Measurements from ENCODE around the gene MACC1.

Gene MACC1

DNA sequence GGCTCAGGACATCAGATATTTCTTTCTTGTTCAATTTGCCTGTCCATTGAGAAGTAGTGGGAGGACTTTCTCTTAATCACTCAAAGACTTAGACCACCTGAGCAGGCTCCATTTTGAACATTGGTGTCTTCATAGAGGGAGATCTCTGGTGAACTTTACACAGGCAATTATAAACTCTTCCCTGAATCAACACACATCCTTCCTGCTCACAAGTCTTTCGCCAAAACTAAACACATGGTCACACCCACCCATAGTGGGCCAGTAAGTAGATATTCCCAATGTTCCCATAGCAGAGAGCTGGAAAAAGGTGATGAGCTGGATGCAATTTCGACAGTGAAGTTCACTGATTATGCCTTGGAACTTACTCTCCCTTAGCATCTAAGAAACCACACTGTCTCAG, 8.2 kb upstream of the MACC1 start:
- DNase-seq (ENCODE audit: low read depth): no peak
- TF ChIP-seq, protein P1, sequence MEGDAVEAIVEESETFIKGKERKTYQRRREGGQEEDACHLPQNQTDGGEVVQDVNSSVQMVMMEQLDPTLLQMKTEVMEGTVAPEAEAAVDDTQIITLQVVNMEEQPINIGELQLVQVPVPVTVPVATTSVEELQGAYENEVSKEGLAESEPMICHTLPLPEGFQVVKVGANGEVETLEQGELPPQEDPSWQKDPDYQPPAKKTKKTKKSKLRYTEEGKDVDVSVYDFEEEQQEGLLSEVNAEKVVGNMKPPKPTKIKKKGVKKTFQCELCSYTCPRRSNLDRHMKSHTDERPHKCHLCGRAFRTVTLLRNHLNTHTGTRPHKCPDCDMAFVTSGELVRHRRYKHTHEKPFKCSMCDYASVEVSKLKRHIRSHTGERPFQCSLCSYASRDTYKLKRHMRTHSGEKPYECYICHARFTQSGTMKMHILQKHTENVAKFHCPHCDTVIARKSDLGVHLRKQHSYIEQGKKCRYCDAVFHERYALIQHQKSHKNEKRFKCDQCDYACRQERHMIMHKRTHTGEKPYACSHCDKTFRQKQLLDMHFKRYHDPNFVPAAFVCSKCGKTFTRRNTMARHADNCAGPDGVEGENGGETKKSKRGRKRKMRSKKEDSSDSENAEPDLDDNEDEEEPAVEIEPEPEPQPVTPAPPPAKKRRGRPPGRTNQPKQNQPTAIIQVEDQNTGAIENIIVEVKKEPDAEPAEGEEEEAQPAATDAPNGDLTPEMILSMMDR (conservative IDR thresholded peaks at IDR 0.05; ENCODE audit: control insufficient read depth, insufficient read depth, low read depth, low read length): no peak
- H3K4me3 ChIP-seq (ENCODE audit: control insufficient read depth, low read depth, low read length): no peak overlapping the region

DNA sequence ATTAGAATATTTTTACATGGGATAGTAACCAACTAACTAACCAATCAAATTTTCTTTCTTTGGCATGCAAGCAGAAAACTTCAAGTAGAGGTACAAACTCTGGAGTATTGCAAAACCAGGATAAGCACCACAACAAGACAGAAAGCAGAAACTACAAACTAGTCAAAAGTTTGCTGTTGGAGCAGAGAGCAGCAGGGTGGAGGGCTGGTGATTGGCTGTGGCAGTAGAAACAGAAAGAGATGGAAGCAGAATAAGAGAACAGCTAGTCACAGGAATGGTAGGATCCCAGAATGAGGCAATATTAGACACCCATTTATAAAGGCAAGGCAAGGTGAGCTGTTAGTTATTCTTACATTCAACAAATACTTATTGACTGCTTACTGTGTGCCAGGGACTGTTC, 6.8 kb upstream of the MACC1 start:
- TF ChIP-seq, protein P1 (conservative IDR thresholded peaks at IDR 0.05; ENCODE audit: control insufficient read depth, insufficient read depth, low read depth, low read length): no peak
- peak; percentile 22 for DNase-seq (ENCODE audit: low read depth)
- no peak overlapping the region for H3K4me3 ChIP-seq (ENCODE audit: control insufficient read depth, low read depth, low read length)

DNA sequence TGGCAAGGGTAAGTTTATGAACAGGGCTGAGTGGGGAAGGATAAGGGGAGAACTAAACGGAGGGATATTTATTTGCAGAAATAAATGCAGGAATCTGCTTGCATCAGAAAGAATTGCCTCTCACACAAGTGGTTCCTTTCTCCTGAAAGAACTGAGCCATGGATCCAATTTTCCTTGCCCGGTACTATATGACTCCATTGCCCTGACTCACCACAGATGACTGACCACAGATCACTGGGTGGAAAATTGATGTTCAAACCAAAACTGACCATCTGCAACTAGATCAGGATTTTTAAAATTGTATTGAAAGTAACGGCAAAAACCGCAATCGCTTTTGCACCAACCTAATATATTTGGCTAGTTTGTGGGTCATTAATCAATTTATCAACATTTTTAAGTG, 6.2 kb upstream of the MACC1 start:
- DNase-seq (ENCODE audit: low read depth): peak; percentile 82
- TF ChIP-seq, protein P1 (conservative IDR thresholded peaks at IDR 0.05; ENCODE audit: control insufficient read depth, insufficient read depth, low read depth, low read length): no peak
- H3K4me3 ChIP-seq (ENCODE audit: control insufficient read depth, low read depth, low read length): no peak overlapping the region

DNA sequence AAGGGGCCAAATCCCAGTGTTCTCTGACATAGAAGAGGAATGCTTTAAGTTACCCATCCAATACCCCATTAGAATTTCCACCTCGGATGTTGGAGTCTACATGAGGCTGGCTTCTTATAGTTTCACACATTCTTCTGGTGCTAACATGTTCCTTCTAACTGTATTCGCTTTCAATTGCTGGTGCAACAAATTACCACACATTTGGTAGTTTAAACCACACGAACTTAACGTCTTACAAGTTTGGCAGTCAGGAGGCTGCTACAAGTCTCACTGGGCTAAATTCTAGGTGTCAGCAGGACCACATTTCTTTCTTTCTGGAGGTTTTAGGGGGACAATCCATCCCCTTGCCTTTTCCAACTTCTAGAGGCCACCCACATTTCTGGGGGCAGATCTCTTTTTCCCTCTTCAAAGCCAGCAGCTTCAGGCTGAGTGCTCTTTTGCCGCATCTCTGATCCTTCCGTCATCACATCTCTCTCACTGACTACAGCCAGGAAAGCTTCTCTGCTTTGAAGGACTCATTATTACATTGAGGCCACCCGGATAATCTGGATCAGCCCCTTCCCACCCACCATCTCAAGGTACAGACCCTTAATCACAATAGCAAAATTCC, 5.1 kb upstream of the MACC1 start:
- DNase-seq (ENCODE audit: low read depth): no peak
- H3K4me3 ChIP-seq (ENCODE audit: control insufficient read depth, low read depth, low read length): no peak overlapping the region
- TF ChIP-seq, protein P1 (conservative IDR thresholded peaks at IDR 0.05; ENCODE audit: control insufficient read depth, insufficient read depth, low read depth, low read length): no peak

DNA sequence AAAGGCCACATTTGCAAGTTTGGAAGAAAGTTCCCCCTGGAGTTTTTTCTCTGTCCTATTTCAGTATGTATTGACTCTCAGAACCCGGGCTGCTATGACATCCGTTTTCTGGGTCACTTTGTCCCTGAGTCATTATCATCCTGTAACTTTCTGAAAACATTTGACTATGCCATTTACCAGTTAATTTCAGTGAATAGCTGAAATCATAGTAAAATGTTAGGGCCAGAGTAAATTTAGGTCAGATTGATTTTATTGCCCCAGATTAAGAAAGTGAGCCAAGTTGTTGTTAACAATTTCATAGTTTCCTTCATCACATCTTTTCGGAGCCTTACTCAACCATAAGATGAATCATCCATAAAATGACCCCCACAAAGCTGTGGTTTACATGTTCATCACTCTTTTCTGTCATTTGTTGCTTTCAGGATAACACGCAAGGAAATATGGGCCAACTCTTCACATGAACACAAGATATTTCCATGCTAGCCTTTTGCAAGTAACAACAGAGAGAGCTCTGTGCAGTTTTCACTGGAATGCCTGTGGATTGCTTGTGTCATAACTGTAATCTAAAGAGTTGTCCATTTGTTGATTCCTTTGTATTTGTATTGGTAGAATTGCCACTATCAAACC, 3.9 kb upstream of the MACC1 start:
- DNase-seq (ENCODE audit: low read depth): peak; percentile 96
- TF ChIP-seq, protein P1 (conservative IDR thresholded peaks at IDR 0.05; ENCODE audit: control insufficient read depth, insufficient read depth, low read depth, low read length): no peak
- H3K4me3 ChIP-seq (ENCODE audit: control insufficient read depth, low read depth, low read length): no peak overlapping the region

DNA sequence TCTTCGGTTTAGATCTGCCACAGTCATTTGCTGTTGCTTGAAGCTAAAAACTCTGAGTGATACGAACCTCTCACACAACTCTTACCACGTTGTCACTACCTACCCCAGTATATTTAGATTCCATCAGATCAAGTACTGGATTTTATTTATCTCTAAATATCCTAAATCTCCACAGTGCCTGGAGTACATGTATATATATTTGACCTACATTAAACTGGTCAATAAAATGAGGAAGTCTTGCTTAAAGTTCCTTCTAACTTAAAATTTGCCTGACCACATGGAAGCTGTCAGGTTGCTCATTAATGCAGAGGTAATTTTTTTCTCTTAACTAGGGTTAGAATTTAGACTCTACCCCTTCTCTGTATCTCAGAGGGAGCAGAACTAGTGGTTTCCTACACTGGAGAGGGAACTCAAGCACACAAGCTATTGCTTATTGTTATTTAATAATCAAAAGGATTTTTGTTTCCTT, 3.1 kb upstream of the MACC1 start:
- no peak for DNase-seq (ENCODE audit: low read depth)
- H3K4me3 ChIP-seq (ENCODE audit: control insufficient read depth, low read depth, low read length): no peak overlapping the region
- TF ChIP-seq, protein P1 (conservative IDR thresholded peaks at IDR 0.05; ENCODE audit: control insufficient read depth, insufficient read depth, low read depth, low read length): no peak

Data from fibroblast of mammary gland (primary cell).